ENCODE data around the gene TSPAN5. TPM values are rescaled to one million over a fixed set of nuclear protein-coding genes. Genes with fewer than 3 reads are reported as not detected.

Gene TSPAN5
- total RNA-seq, 2 experiments from 2014 or later, result 1.8 to 2.8 TPM

DNA sequence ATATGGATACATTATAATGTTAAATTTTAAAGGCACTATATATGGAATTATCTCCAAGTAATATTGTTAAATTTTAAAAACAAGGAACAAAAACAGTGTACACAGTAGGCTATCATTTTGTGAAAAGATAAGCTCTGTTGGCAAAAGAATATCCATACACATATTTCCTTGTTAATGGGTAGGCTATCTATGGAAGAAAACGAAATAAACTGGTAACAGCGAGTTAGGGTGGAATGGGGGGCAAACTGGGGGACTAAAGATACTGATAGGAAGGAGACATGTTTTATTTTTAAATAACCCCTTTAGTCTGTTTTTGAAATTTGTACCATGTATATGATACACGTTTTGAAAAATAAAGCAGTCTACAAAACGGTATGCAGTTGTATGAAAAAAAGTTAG is 3.6 kb upstream of the TSPAN5 start:
- Histone ChIP-seq H3K4me1 (ENCODE audit: insufficient read depth, low read length) (peaks cover 46% of the 10 kb centered on the region), H3K9me3 (ENCODE audit: control insufficient read depth in 1 of 2, insufficient read depth in 1 of 2, low read length in 2 of 2) (no peaks in the 10 kb centered on the region), H3K27me3 (ENCODE audit: control insufficient read depth in 1 of 2, insufficient read depth in 2 of 2, low read length in 2 of 2) (no peaks in the 10 kb centered on the region), H3K27ac (ENCODE audit: low read depth in 1 of 2, low read length in 2 of 2) (peak overlapping the region; percentile 79 to 96), H3K36me3 (ENCODE audit: insufficient read depth, low read length) (no peaks in the 10 kb centered on the region), H3K4me3 (ENCODE audit: low read length) (no peak overlapping the region)
- no peak overlapping the region for H3K4me3 Mint-ChIP-seq
- H3K36me3 Mint-ChIP-seq (ENCODE audit: low read depth), result peaks cover 9% of the 10 kb centered on the region
- intact Hi-C loops (cut with DNase I, micrococcal nuclease), result loop anchor here (2.0 to 10.0 kb wide), 6 partner anchors 27 to 905 kb away; partner anchors contain the start of genes METAP1 (in 2 of the 2) and STPG2 (in 1 of the 2)
- no peaks in the 10 kb centered on the region for H3K9me3 Mint-ChIP-seq
- TF ChIP-seq, protein P1, sequence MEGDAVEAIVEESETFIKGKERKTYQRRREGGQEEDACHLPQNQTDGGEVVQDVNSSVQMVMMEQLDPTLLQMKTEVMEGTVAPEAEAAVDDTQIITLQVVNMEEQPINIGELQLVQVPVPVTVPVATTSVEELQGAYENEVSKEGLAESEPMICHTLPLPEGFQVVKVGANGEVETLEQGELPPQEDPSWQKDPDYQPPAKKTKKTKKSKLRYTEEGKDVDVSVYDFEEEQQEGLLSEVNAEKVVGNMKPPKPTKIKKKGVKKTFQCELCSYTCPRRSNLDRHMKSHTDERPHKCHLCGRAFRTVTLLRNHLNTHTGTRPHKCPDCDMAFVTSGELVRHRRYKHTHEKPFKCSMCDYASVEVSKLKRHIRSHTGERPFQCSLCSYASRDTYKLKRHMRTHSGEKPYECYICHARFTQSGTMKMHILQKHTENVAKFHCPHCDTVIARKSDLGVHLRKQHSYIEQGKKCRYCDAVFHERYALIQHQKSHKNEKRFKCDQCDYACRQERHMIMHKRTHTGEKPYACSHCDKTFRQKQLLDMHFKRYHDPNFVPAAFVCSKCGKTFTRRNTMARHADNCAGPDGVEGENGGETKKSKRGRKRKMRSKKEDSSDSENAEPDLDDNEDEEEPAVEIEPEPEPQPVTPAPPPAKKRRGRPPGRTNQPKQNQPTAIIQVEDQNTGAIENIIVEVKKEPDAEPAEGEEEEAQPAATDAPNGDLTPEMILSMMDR (IDR thresholded peaks at IDR 0.05), result no peak
- no peak for DNase-seq
- ChIA-PET CTCF (interaction anchor here (2.4 kb wide), 1 partner anchor 334 kb away, joined by 8 read pairs; the partner anchor contains the start of gene METAP1), POLR2A (interaction anchor here (0.5 to 3.1 kb wide), 6 partner anchors 22 to 400 kb away, joined by 3 to 9 read pairs (median 6); partner anchors contain the start of gene EIF4E)
- peaks cover 72% of the 10 kb centered on the region for H3K4me1 Mint-ChIP-seq (ENCODE audit: low read depth)
- no peak for ATAC-seq (ENCODE audit: poor library complexity)
- no peaks in the 10 kb centered on the region for H3K27me3 Mint-ChIP-seq
- peak overlapping the region; percentile 98 for H3K27ac Mint-ChIP-seq

DNA sequence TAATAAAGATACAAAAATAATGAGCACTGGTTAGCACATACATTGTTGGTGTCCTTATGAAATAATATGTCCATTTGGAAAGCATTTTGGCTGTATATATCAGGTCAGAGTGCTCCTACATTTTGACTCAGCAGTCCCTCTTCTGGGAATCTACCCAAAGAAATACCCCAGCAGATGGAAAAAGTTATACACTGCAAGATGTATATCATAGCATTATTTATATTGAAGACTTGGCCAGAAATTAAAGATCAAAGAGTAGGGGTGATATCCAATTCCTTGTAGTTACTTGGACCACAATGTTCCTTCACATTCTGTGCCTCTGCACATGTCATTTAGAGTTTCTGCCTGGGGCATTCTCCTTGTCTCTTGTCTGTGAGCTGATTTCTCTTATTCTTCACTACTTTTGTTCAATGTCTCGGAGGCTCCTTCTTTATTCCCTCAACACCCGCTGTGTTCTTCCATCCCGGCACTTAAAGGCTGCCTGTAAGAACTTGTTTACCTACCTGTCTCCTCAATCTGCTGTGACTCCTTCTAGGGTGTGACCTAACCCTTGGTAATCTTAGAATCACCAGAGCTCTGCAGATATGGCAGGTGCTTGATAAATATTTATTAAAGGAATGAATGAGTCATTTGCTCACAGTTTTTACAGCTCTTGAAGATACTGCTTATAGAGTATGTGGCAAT is 3.1 kb upstream of the TSPAN5 start:
- Mint-ChIP-seq H3K27ac (peak overlapping the region; percentile 98), H3K9me3 (no peaks in the 10 kb centered on the region), H3K36me3 (ENCODE audit: low read depth) (peaks cover 9% of the 10 kb centered on the region), H3K4me3 (peak overlapping the region; percentile 8), H3K27me3 (no peaks in the 10 kb centered on the region), H3K4me1 (ENCODE audit: low read depth) (peaks cover 78% of the 10 kb centered on the region)
- peak overlapping the region; percentile 38 to 96 for H3K27ac ChIP-seq (ENCODE audit: low read depth in 1 of 2, low read length in 2 of 2)
- H3K4me3 ChIP-seq (ENCODE audit: low read length), result no peak overlapping the region
- CTCF ChIA-PET, result no interaction called here
- POLR2A ChIA-PET, result interaction anchor here (0.5 to 3.1 kb wide), 3 partner anchors 22 to 327 kb away, joined by 3 to 9 read pairs (median 7); no protein-coding TSS in a partner anchor
- peaks cover 51% of the 10 kb centered on the region for H3K4me1 ChIP-seq (ENCODE audit: insufficient read depth, low read length)
- TF ChIP-seq, protein P1 (IDR thresholded peaks at IDR 0.05), result no peak
- no peak for ATAC-seq (ENCODE audit: poor library complexity)
- intact Hi-C loops (cut with DNase I, micrococcal nuclease), result loop anchor here (2.0 to 10.0 kb wide), 8 partner anchors 15 to 906 kb away; partner anchors contain the start of genes METAP1 (in 2 of the 2) and STPG2 (in 1 of the 2)
- no peaks in the 10 kb centered on the region for H3K27me3 ChIP-seq (ENCODE audit: control insufficient read depth in 1 of 2, insufficient read depth in 2 of 2, low read length in 2 of 2)
- H3K36me3 ChIP-seq (ENCODE audit: insufficient read depth, low read length), result no peaks in the 10 kb centered on the region
- no peak for DNase-seq
- H3K9me3 ChIP-seq (ENCODE audit: control insufficient read depth in 1 of 2, insufficient read depth in 1 of 2, low read length in 2 of 2), result no peaks in the 10 kb centered on the region

DNA sequence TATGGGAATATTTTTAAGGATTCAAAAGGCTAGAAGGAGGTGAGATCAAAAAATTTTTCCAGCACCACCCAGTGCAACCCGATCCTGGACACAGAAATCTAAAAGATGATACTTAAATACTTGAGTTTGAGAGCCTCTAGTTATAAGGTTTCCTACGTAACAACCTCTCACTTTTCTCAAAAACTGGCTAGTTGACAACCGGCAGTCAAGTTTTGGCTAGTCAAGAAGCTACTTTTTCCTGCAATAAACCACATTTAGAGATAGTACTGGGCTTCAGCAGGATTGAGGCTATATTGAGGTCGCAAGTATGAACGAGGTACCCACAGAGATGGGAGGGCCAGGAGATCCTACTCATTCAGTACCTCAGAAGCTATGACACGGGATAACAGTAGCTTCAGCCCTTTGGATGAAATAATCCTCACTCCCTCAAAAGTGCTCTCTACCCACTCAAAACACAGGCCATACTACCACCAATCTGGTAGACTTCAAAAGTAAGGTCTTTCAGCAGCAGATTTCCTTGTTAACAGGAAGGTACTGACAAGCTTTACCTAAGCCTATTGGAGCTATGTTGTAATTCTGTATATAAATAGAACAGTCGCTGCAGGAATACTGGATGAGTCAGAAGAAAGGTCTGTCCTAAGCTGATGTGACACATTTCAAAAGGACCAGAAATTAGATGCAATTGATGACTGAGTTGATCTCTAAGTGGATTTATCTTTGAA is 1.5 kb upstream of the TSPAN5 start:
- Mint-ChIP-seq H3K27ac (peak overlapping the region; percentile 98), H3K36me3 (ENCODE audit: low read depth) (peaks cover 9% of the 10 kb centered on the region), H3K4me3 (peak overlapping the region; percentile 86), H3K27me3 (no peaks in the 10 kb centered on the region), H3K9me3 (no peaks in the 10 kb centered on the region), H3K4me1 (ENCODE audit: low read depth) (peaks cover 90% of the 10 kb centered on the region)
- H3K27ac ChIP-seq (ENCODE audit: low read depth in 1 of 2, low read length in 2 of 2), result peak overlapping the region in 1 of 2 donors; percentile 39
- peak overlapping the region; percentile 89 for H3K4me3 ChIP-seq (ENCODE audit: low read length)
- no peaks in the 10 kb centered on the region for H3K36me3 ChIP-seq (ENCODE audit: insufficient read depth, low read length)
- DNase-seq (no peak), ATAC-seq (ENCODE audit: poor library complexity) (no peak)
- ChIA-PET CTCF (interaction anchor here (0.7 to 1.3 kb wide), 3 partner anchors 17 to 335 kb away, joined by 3 to 4 read pairs (median 3); partner anchors contain the start of gene METAP1), POLR2A (interaction anchor here (0.9 to 3.2 kb wide), 3 partner anchors 18 to 398 kb away, joined by 3 to 16 read pairs (median 8); partner anchors contain the start of genes METAP1 and RAP1GDS1)
- no peaks in the 10 kb centered on the region for H3K9me3 ChIP-seq (ENCODE audit: control insufficient read depth in 1 of 2, insufficient read depth in 1 of 2, low read length in 2 of 2)
- TF ChIP-seq, protein P1 (IDR thresholded peaks at IDR 0.05), result no peak
- intact Hi-C loops (cut with DNase I, micrococcal nuclease), result loop anchor here (2.0 to 10.0 kb wide), 9 partner anchors 13 to 907 kb away; partner anchors contain the start of genes METAP1 (in 1 of the 2), RAP1GDS1 (in 1 of the 2) and STPG2 (in 1 of the 2)
- H3K4me1 ChIP-seq (ENCODE audit: insufficient read depth, low read length), result peaks cover 60% of the 10 kb centered on the region
- H3K27me3 ChIP-seq (ENCODE audit: control insufficient read depth in 1 of 2, insufficient read depth in 2 of 2, low read length in 2 of 2), result no peaks in the 10 kb centered on the region
